PFSK-1 (cell line): ENCODE data around the gene PSAP.

ENCODE experiments used
- FOXP2 ChIP-seq: optimal IDR thresholded peaks from 2 replicates; pipeline ENCODE3; 2011; ENCODE audit warnings: borderline replicate concordance, control low read depth, inconsistent platforms; ENCODE audit not compliant: insufficient read depth; ENCODE audit errors: extremely low read length, extremely low read depth
- POLR2AphosphoS5 ChIP-seq: IDR thresholded peaks from 2 replicates; pipeline ENCODE4 v1.6.1; 2012; ENCODE audit warnings: low read depth, mild to moderate bottlenecking, control low read depth, low read length, moderate library complexity
- SIN3A ChIP-seq: IDR thresholded peaks from 2 replicates; pipeline ENCODE4 v1.6.1; 2012; ENCODE audit warnings: mild to moderate bottlenecking, low read length, moderate library complexity, borderline replicate concordance; ENCODE audit not compliant: insufficient read depth
- TAF1 ChIP-seq: IDR thresholded peaks from 2 replicates; pipeline ENCODE4 v1.6.1; 2012; ENCODE audit warnings: low read length, control low read depth, borderline replicate concordance; ENCODE audit not compliant: insufficient read depth
- TF ChIP-seq, protein P1 (sequence below), 2 experiments: IDR thresholded peaks; 2 replicates each; pipeline versions ENCODE4 v1.6.1 to v1.8.0; 2011 to 2012; ENCODE audit warnings: low read depth in 2 of 2, low read length in 2 of 2, control low read depth in 1 of 2, inconsistent platforms in 1 of 2, mild to moderate bottlenecking in 1 of 2, moderate library complexity in 1 of 2; ENCODE audit not compliant: insufficient read depth in 1 of 2

Gene PSAP

DNA sequence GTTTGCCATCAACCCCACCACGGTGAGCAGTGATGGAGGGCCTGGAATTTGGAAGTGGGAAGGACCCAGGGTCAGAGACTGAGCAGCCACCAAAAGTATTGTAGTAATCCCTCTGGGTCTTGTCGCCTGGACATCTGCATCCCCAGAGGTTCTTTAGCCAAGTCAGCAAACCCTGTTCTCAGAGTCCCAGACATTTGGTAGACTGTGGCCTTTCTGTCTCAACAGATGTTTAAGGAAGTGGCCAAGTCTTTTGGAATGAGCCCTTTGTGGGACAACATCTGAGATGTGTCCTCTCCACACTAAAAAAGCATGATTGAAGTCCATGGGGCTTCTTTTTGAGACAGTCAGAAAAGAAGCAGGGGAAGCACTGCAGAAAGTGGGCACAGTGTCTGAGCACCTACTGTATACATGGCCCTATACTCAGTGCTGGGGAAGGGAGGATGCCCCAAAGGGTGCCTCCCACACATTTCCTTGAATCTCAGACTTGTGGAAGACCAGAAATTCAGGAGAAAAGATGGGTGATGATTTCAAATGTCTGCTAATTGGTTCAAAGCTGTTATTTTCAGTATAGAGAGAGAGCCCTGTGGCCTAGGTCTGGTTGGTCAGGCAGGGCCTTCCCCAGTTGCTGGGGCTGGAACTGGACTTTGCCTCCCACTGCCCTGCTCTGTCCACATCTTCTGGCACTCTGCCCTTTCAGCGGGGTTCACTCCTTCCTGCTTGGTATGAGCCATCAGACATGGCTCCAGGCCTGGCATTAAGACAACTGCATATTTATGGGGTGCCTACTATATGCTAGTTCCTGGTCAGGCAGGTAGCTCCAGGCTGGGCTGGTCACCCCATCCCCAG lies 51.2 kb downstream of the PSAP start:
- TF ChIP-seq, protein P1, sequence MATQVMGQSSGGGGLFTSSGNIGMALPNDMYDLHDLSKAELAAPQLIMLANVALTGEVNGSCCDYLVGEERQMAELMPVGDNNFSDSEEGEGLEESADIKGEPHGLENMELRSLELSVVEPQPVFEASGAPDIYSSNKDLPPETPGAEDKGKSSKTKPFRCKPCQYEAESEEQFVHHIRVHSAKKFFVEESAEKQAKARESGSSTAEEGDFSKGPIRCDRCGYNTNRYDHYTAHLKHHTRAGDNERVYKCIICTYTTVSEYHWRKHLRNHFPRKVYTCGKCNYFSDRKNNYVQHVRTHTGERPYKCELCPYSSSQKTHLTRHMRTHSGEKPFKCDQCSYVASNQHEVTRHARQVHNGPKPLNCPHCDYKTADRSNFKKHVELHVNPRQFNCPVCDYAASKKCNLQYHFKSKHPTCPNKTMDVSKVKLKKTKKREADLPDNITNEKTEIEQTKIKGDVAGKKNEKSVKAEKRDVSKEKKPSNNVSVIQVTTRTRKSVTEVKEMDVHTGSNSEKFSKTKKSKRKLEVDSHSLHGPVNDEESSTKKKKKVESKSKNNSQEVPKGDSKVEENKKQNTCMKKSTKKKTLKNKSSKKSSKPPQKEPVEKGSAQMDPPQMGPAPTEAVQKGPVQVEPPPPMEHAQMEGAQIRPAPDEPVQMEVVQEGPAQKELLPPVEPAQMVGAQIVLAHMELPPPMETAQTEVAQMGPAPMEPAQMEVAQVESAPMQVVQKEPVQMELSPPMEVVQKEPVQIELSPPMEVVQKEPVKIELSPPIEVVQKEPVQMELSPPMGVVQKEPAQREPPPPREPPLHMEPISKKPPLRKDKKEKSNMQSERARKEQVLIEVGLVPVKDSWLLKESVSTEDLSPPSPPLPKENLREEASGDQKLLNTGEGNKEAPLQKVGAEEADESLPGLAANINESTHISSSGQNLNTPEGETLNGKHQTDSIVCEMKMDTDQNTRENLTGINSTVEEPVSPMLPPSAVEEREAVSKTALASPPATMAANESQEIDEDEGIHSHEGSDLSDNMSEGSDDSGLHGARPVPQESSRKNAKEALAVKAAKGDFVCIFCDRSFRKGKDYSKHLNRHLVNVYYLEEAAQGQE (IDR thresholded peaks at IDR 0.05; ENCODE audit: insufficient read depth in 1 of 2, low read depth in 2 of 2, low read length in 2 of 2), result no peak
- no peak for TF ChIP-seq FOXP2
- TF ChIP-seq POLR2AphosphoS5, result no peak
- TF ChIP-seq TAF1, result no peak
- TF ChIP-seq SIN3A, result no peak

DNA sequence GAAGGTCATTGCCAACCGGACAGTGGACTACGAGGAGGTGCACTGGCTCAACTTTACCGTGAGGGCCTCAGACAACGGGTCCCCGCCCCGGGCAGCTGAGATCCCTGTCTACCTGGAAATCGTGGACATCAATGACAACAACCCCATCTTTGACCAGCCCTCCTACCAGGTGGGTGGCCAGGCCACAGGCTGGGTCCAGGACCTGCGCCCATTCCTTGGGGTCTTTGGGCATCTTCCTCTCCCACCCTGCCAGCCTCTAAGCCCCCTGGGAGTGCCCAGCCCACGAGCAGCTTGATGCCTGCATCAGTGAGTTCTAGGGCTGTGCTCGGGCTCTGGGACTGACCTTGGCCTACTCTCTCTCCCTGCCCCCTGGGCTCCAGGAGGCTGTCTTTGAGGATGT lies 51.9 kb downstream of the PSAP start:
- TF ChIP-seq TAF1 (no peak), FOXP2 (no peak), SIN3A (no peak), POLR2AphosphoS5 (no peak)
- TF ChIP-seq, protein P1 (IDR thresholded peaks at IDR 0.05; ENCODE audit: insufficient read depth in 1 of 2, low read depth in 2 of 2, low read length in 2 of 2), result no peak

DNA sequence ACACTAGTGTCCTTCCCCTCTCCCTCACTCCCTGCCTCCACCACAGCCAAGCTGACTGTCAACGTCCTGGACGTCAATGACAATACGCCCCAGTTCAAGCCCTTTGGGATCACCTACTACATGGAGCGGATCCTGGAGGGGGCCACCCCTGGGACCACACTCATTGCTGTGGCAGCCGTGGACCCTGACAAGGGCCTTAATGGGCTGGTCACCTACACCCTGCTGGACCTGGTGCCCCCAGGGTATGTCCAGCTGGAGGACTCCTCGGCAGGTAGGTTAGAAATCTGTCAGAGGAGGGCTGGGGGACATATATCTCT lies 52.8 kb downstream of the PSAP start:
- TF ChIP-seq, protein P1 (IDR thresholded peaks at IDR 0.05; ENCODE audit: insufficient read depth in 1 of 2, low read depth in 2 of 2, low read length in 2 of 2), result no peak
- TF ChIP-seq SIN3A (no peak), POLR2AphosphoS5 (no peak), TAF1 (no peak), FOXP2 (no peak)

DNA sequence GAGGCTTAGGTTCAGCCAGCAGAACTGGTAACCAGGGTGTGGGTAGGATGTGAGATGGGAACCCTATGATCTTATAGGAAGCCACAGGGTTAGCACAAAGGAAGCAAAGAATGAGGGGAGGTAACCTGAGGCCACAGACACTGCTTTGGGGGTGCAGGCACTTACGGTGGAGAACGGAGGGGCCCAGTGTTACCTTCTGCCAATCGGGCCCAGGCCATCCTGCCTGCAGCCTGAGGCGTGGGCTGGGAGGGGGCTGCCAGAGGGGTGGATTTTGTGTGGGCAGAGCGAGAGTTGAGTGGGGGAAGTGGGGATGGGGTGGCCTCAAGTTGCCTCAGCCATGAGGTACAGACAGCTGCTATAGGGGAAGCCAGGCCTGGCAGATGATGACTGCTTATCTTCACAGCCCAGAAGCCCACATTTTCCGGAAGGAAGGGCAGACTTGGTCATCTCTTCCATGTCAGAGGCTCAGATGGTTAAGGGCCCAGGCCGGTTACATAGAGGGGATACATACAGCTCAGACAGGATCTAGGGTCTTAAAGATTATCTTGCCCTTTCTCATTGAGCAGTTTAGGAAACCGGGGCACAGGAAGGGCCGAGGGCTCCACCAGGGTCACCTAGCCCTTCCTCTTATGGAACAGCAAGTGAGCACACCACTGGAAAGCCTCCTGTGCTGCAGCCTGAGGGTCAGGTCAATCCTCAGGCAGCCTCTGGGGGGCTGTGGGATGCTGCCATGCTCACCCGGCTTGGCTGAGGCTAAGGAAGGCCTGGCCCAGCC lies 53.3 kb downstream of the PSAP start:
- TF ChIP-seq SIN3A, result no peak
- TF ChIP-seq FOXP2, result no peak
- TF ChIP-seq, protein P1 (IDR thresholded peaks at IDR 0.05; ENCODE audit: insufficient read depth in 1 of 2, low read depth in 2 of 2, low read length in 2 of 2), result no peak
- no peak for TF ChIP-seq POLR2AphosphoS5
- TF ChIP-seq TAF1, result no peak
